Right lobe of liver (tissue), 4 donors: Measurements from ENCODE around the gene FNDC3B.

Source experiments
- CTCF ChIP-seq, 4 donors: fragments of 200-600 bp in 3 of 4; fragments of 450-650 bp in 1 of 4; IDR thresholded peaks; one replicate each; pipeline versions ENCODE4 v1.5.1 to v1.8.0; 2016 to 2022; ENCODE audit warnings: antibody characterized with exemption in 4 of 4, mild to moderate bottlenecking in 2 of 4
- POLR2A ChIP-seq: fragments of 450-650 bp; IDR thresholded peaks from one replicate; pipeline ENCODE4 v1.6.1; 2017; ENCODE audit warnings: antibody characterized with exemption, mild to moderate bottlenecking
- donor health status: DM: no; HTN: no; CAD: no.
- donor health status: DM: no; HTN: no; CAD: no.
- donor health status: DM: no; HTN: yes; CAD: no.

- TF ChIP-seq CTCF (IDR thresholded peaks at IDR 0.05): no peak
- no peak for TF ChIP-seq POLR2A
Observed at GRCh38 chr3:171994646-171995428, 44.5 kb upstream of the FNDC3B start.
